Left lobe of liver (tissue), 2 donors: ENCODE measurements around the gene HSPBP1. TPM values are rescaled to one million over a fixed set of nuclear protein-coding genes. Genes with fewer than 3 reads are reported as not detected.
A peak's percentile ranks its signal among the peaks of the same experiment; 100 is the strongest.

ENCODE experiments used
- ATAC-seq: fragments of 200-7000 bp; cut with Tn5 transposase; one replicate; pipeline ENCODE4 v1.9.1; 2020; ENCODE audit warnings: mild to moderate bottlenecking, moderate library complexity
- DNase-seq: peaks from one replicate; pipeline ENCODE4 v3.0.0-alpha.2; 2020; ENCODE audit warnings: low spot score
- total RNA-seq: library from RNA; stranded (reverse); gene quantifications from one replicate; pipeline ENCODE4 v1.2.1, GENCODE V29; 2021
- donor health status: DM: no; HTN: no; CAD: no; lungs with moderate emphysema.
- donor health status: DM: no; HTN: yes; CAD: no.

HSPBP1 gene
- total RNA-seq, 1 donor from 2014 or later: 15.7 TPM

DNA sequence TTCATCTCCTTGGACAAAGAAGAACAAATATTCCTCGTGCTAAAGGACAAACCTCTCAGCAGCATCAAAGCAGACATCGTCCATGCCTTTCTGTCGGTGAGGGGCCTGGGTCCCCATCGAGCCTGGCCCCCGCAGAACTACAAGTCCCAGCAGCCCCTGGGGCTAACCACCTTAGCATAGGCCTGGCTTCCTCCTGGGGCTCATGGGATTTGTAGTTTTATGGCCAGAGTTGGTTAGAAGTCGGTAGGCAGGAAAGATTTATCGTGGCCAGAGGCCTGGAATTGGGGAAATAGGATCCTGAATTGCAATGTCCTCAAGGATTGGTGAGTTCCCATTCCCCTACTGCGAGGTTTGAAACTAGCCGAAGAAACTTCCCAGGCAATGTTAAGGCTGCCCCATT, 25.6 kb upstream of the HSPBP1 start:
- ATAC-seq (peak; percentile 73), DNase-seq (no peak)

DNA sequence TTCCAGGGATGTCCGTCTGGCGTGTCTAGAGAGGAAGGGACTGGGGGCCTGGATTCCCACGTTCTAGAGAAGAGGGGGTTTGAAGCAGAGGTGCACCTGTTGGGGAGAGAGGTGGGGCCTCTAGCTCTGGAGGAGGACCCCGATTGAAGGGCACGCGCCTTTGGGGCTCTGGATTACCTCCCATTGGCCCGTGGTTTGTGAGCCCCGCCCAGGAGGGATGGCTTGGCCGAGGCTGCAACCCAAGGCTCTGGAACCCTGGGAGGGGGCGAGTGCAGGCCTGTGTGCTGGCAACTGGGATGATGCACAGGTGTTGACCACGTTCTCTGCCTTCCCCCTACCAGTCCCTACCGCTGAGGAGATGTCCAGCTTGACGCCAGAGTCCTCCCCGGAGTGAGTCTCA, 25.1 kb upstream of the HSPBP1 start:
- DNase-seq: no peak
- ATAC-seq: no peak

DNA sequence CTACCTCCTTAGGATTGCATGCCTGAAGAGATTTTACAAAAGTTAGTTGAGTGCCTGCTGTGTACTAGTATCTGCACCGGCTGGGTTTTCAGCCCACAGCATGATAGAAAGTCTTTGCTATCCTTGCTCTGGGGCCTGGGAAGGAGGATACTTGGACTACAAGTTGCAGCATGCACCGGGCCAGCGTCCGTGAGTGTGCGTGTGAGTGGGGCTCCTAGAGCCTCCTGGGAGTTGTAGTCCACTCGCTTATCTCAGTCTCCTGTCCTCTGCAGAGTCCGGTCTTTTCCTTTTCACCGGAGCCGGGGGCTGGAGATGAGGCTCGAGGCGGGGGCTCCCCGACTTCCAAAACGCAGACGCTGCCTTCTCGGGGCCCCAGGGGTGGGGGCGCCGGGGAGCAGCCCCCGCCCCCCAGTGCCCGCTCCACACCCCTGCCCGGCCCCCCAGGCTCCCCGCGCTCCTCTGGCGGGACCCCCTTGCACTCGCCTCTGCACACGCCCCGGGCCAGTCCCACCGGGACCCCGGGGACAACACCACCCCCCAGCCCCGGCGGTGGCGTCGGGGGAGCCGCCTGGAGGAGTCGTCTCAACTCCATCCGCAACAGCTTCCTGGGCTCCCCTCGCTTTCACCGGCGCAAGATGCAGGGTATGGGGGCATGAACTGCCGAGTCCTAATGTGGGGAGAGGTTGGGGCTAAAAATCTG, 24.5 kb upstream of the HSPBP1 start:
- DNase-seq (no peak), ATAC-seq (peak; percentile 65)

DNA sequence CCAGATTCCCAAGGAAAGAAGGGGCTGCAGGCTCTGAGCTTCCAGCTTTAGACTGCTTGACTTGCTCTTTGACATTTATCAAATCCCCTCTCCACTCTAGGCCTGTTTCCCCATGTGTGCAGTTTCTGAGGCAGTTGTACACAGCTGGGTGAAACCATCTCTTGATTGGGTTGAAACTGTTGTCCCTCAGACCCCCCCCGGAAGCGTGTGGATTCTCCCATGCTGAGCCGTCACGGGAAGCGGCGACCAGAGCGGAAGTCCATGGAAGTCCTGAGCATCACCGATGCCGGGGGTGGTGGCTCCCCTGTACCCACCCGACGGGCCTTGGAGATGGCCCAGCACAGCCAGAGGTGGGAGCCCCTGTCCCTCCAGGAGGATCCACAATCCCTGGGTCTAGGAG, 23.6 kb upstream of the HSPBP1 start:
- DNase-seq (no peak), ATAC-seq (no peak)

DNA sequence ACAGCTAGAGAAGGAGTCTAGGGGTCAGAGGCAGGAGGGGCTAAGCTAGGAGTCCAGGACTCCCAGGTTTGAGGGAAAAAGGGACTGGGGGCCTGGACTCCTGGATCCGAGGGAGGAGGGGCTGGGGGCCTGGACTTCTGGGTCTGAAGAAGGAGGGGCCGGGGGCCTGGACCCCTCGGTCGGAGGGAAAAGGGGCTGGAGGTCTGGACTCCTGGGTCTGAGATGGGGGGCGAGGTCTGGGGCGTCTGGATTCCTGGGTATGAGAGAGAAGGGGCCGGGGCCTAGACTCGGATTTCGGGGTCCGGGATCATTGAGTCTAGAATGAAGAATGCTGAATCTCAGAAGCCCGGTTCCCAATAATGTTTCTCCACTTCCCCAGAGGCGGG, 22.4 kb upstream of the HSPBP1 start:
- no peak for DNase-seq
- no peak for ATAC-seq

DNA sequence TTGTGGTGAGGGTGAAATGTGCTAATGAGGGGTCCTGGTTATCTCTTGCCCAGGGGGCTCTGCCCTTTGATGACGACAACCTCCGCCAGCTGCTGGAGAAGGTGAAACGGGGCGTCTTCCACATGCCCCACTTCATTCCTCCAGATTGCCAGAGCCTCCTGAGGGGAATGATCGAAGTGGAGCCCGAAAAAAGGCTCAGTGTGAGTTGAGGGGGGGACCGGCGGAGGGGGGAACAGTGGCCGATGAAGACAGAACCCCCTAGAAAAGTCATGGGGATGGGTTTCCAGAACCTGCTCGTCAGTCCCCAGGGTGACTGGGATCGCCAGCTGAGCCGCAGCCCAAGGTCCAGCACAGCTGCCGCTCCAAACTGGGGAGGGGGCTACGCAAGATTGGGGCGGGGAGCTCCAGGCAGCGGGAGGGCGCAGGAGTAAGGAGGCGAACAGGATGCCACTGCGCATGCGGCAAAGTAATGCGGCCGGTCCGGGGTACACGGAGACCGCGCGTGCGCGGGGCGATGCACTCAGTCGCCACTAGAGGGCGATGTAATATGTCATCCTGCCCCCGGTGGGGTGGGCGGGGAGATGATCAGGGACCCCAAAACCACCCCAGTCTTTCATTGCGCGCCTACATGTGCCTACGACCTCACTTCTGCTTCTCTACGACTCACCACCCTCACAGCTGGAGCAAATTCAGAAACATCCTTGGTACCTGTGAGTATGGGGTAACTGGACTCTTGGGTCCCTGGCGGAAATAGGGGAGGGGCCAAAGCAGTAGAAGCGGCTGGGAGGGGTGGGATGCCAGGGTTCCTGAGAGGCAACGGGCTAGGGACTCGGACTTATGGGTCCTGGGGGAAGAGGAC, 21.8 kb upstream of the HSPBP1 start:
- DNase-seq (peak; percentile 87), ATAC-seq (peak; percentile 95)

DNA sequence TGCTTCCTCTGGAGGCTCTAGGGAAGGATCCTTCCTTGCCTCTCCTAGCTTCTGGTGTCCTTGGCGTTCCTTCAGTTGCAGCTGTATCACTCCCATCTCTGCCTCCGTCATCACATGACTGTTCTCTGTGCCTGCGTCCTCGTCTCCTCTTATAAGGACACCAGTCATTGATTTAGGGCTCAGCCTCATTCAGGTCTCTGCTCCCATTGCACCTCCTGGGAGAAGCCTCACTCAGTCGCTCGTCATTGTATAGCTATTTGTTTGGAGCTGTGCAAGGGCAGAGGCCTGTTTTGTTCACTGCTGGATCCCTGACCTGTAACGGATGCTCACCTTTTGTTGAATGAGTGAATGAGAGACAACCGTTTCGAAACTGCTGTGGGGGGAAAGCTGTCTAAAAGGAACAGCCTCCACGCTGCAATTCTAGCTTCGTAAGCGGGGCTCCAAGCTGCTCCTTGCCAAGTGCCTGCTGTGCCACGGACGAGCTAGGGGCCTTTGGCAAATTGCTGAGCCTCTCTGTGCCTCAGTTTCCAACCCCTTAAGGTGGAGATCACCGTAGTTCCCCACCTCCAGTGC, 21.1 kb upstream of the HSPBP1 start:
- no peak for ATAC-seq
- no peak for DNase-seq

DNA sequence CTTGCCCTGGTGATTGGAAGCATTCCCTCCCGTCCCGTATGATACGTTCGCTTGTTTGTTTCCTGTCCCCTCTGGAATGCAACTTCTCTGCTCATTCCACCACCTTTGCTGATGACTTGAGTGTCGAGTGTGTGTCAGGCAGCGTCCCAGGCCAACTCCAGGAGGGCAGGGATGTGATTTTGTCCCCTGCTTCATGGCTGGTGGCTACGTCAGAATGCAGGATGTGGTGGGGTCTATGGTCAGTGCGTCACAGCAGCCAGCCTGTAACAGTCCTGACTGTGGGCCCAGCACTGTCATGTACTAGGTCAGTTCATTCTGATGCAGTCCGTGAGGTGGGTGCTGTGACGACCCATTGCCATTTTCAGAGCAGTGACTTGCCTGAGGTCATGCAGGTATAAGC, 20.1 kb upstream of the HSPBP1 start:
- ATAC-seq (no peak), DNase-seq (no peak)

DNA sequence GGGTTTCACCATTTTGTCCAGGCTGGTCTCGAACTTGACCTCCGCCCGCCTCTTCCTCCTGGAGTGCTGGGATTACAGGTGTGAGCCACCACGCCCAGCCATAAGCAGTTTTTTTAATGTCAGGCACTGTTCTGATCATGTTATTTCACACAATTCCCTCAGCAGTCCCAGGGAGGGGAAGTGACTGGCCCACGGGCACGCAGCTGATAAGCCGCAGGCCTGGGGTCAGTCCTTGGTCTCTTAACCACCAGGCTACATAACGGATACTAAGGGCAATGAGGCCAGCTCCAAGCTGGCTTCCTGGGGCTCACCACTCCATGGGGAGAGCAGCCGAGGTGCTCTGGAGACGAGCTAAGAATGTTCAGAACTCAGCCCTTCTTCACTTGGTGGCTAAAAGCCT, 17.4 kb upstream of the HSPBP1 start:
- ATAC-seq (no peak), DNase-seq (no peak)

DNA sequence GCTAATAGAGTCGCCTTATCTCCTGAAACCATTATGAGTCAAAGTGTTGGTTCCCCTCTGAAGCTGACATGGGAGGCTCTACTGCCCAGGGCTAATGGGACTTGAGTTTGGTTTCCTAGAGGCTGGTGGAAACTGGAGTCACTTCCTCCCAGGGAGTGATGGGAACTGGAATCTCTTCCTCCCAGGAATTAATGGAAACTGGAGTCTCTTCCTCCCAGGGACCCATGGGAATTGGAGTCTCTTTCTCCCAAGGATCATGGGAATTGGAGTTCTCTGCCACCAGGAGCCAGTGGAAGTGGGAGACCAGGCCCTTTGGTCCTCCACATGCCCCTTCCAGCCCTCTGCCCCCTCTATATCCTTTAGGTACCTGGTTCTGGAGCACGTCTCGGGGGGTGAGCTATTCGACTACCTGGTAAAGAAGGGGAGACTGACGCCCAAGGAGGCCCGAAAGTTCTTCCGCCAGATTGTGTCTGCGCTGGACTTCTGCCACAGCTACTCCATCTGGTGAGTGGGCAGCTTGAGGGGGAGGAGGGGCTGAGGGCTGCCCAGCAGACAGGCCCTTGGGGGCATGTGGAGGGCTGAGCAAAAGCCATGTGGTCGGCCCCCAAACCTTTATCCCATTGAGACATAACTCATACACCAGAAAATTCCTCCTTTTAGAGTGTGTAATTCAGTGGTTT, 9.3 kb upstream of the HSPBP1 start:
- ATAC-seq (no peak), DNase-seq (no peak)

DNA sequence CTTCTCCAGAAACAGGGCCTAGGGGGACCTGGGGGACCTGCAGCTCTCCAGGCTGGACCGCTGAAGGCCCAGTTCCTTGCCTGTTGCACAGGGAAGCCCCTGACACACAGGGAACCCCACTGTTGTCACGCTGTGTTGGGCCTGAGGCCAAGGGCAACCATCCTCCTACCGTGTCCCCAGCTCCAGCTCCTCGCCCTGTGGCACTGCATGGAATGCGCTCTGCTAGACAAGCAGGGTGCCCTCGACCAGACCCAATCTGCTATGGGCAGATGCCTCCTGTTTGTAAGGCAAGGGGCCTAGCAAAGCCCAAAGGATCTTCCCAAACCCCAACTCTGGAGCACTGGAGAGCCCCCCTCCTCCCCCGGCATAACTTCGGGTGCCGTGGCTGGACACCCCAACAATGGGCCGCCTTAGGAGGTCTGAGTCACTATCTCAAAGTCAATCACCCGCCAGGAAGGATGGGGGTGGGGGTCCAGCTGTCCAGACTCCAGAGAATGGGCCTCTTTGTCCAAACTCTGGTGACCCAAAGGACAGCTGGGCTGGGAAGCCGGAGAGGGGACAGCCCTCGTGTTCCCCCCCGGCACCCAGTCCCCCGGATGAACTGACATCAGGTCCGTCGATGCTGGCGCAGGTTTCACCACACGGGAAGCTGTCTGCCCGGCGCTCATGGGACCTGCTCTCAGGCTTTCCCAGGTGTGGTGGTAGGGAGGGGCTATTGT, 7.6 kb upstream of the HSPBP1 start:
- no peak for ATAC-seq
- DNase-seq: no peak

DNA sequence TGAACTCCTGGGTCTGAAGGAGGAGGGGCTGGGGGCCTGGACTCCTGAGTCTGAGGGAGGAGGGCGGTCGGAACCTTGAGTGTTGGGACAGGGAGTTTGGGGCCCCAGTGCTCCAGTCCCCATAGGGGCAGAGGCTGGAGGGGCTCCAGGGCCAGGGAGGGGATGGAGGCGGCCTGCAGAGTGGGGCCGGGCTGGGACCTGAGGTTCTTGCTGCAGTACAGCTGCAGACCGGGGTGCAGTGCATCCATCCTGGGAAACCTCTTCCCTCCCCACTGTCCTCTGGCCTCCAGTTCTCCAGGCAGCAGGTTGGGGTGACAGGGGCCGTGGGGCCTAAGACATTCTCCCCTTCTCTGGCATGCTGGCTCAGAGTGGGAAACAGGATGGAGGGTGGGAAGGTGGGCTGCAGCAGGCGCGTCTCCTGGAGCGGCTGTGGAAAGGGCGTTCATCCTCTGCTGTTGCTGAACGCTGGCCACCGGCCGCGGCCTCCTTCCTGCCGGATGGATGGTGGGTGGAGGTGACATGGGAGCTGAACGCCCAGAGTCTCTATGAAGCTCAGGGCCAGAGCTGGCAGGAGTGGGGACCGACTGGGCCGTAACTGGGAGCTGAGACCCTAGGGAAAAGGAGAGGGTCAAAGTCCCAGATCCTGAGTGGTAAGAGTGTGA, 5.5 kb upstream of the HSPBP1 start:
- no peak for ATAC-seq
- DNase-seq: no peak

DNA sequence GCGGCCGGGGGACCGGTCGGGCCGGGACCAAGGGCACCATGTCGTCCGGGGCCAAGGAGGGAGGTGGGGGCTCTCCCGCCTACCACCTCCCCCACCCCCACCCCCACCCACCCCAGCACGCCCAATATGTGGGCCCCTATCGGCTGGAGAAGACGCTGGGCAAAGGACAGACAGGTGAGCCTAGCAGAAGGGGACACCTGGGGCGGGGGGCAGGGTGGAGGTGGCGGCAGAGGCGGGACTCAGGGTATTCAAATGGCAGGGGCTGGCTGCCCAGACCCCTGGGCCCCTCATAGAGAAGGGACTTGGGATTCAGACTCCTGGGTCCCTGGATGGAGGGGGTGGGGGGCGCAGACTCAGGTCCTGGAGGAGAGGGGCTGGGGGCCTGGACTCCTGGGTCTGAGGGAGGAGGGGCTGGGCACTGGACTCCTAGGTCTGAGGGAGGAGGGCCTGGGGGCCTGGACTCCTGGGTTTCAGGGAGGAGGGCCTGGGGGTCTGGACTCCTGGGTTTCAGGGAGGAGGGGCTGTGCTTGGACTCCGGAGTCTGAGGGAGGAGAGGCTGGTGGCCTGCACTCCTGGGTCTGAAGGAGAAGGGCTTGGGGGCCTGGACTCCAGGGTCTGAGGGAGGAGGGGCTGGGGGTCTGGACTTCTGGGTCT, 4.6 kb upstream of the HSPBP1 start:
- no peak for DNase-seq
- no peak for ATAC-seq

DNA sequence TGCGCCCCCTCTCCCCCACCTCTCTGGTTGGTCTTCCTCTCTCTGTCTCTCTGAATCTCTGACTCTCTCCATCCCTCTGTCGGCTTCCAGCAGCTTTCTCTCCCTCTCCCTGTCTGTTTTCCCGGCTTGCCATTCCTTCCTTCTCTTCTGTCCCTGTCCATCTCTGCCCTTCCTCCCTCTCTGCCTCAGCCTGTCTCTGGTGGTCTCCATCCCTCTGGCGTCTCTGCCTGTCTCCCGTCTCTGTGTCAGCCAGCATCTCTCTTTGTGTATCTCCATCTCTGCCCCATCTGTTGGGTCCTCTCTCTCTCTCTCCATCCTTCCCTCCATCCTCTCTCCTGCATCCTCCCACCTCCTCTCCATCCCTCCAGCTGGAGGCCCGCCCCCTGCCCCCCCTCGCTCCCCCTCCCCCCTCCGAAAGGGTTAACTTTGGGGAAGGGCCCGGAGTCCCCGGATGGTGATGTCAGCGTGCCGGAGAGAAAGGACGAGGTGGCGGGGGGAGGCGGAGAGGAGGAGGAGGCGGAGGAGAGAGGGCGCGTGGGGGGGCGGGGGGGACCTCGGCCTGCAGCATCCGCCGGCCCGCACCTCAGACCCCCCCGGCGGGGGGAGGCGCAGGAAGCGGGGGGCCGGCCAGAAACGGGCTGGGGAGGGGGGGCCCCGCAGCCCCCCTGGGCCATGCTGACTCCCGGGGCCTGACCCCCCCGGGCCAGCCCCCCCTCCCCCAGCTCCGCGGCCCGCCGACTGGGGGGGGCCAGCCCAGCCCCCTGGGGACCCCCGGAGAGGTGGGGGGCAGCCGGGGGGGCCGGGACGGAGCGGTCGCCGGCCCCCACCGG, 3.9 kb upstream of the HSPBP1 start, which contains the start of gene BRSK1:
Gene BRSK1, plus strand, starts transcription at position 450 of the 830 bp plus-strand sequence. CDS start 446 bp downstream, outside the sequence.
- ATAC-seq (no peak), DNase-seq (no peak)

DNA sequence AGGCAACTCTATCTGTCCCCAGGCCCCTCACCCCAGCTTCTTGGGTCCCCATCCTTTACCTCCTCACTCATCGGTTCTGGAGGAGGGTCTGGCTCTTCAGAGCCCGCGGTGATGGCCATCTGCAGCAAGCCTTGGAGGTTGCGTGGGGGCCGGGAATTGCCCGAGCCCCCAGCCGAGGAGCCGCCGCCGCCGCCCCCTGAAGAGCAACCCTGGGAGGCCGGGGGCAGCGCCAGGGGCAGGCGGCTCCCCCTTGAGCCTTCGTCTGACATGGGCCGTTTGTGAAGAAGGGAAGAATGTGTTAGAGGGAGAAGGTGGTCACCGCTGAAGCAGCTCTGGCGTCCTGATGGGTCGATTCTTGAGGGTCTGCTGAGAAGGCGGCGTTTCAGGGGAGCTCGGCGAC, 570 bp downstream of the HSPBP1 start:
- ATAC-seq (no peak), DNase-seq (no peak)

DNA sequence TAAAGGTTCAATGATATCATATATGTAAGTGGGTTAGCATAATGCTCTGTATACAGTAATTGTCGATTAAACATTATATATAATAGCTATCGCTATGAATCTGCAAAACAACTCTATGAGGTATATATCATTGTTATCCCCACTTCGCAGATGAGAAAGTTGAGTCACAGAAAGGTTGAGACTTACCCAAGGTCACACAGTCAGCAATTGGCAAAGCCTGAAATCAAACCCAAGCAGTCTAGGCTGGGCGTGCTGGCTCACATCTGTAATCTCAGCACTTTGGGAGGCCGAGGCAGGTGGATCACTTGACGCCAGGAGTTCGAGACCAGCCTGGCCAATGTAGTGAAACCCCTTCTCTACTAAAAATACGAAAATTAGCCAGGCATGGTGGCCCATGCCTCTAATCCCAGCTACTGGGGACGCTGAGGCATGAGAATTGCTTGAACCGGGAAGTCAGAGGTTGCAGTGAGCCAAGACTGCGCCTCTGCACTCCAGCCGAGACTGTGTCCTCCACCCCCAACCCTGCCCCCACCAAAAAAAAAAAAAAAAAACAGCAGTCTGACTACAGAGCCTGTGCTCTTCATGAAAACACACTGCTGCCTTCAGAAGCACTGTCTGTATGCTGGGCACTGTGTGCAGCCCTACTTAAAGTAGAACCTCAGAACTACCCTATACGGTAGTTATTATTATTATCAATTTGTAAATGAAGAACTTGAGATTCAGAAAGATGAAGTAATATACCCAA, 1.3 kb downstream of the HSPBP1 start:
- no peak for ATAC-seq
- DNase-seq: no peak

DNA sequence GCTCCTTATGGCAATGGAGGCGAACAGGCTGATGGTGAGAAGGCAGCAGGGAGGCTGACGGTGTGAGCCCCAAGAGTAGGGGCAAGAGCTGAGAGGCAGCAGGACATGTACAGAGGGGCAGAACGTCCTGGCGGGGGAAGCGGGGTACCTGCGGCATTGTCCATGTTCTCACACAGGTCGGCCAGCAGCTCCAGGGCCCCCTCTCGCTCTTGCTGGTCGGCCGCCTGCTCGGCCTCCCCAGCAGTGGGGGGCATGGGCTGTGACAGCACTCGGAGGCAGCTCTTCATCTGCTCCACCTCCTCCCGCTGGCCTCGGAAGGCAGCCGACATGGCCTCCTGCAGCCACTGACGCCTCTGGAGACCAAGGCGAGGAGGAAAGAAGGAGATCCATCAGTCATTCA, 2.4 kb downstream of the HSPBP1 start:
- ATAC-seq (no peak), DNase-seq (no peak)
